Panc1 (cell line): ENCODE data around the gene TUBE1. TPM values are rescaled to one million over a fixed set of nuclear protein-coding genes. Genes with fewer than 3 reads are reported as not detected.

Source experiments
- ATAC-seq: fragments of 200-7000 bp; cut with Tn5 transposase; 2 replicates; pipeline ENCODE4 v1.9.1; 2020; ENCODE audit warnings: mild to moderate bottlenecking, moderate library complexity
- BruUV-seq: library from RNA; stranded (reverse); fragments of 400-500 nt; replicated peaks from 2 replicates; lab custom pipeline; 2021; lab: Mats Ljungman, UMichigan
- CTCF ChIA-PET: fragments of 300-600 bp; sonication (Branson Sonifier 250); formaldehyde crosslinking; loops from one replicate; lab custom pipeline; 2022; ENCODE audit warnings: antibody characterized with exemption; lab: Charles Lee
- POLR2A ChIA-PET: fragments of 300-600 bp; sonication (Branson Sonifier 250); formaldehyde crosslinking; loops from one replicate; lab custom pipeline; 2022; ENCODE audit warnings: antibody characterized with exemption; lab: Charles Lee
- DNase-seq: peaks from one replicate; pipeline ENCODE4 v3.0.0-alpha.2; 2010; ENCODE audit warnings: low read depth, low spot score
- H3K27ac ChIP-seq: 2 replicates; pipeline ENCODE4 v1.5.1; 2011; ENCODE audit warnings: mild to moderate bottlenecking, low read length, inconsistent platforms
- H3K27me3 ChIP-seq: fragments of 200-500 bp; sonication (Bioruptor generic); 2 replicates; pipeline ENCODE4 v1.6.0; 2014; ENCODE audit warnings: low read length, inconsistent platforms; ENCODE audit not compliant: control insufficient read depth, insufficient read depth
- H3K36me3 ChIP-seq: fragments of 200-500 bp; sonication (Bioruptor generic); 2 replicates; pipeline ENCODE4 v1.5.1; 2014; ENCODE audit warnings: inconsistent platforms, mild to moderate bottlenecking, low read length, moderate library complexity; ENCODE audit not compliant: control insufficient read depth, insufficient read depth
- H3K4me1 ChIP-seq: 2 replicates; pipeline ENCODE4 v1.5.1; 2011; ENCODE audit warnings: inconsistent platforms, mild to moderate bottlenecking, low read length, moderate library complexity; ENCODE audit not compliant: control insufficient read depth, insufficient read depth
- H3K4me3 ChIP-seq, 2 experiments: 2 replicates each; pipeline ENCODE4 v1.5.1; 2011 to 2012; ENCODE audit warnings: low read depth in 2 of 2, low read length in 2 of 2, mild to moderate bottlenecking in 2 of 2, inconsistent platforms in 1 of 2, moderate library complexity in 1 of 2
- H3K9me3 ChIP-seq: fragments of 200-500 bp; sonication (Bioruptor generic); 2 replicates; pipeline ENCODE4 v1.5.1; 2014; ENCODE audit warnings: low read depth, mild to moderate bottlenecking, inconsistent platforms, low read length, moderate library complexity; ENCODE audit not compliant: control insufficient read depth, insufficient read depth
- CTCF ChIP-seq: fragments of 450-650 bp; IDR thresholded peaks from 2 replicates; pipeline ENCODE4 v1.5.1; 2017; ENCODE audit warnings: mild to moderate bottlenecking
- POLR2AphosphoS5 ChIP-seq: IDR thresholded peaks from 2 replicates; pipeline ENCODE4 v1.6.1; 2012; ENCODE audit warnings: mild to moderate bottlenecking, low read depth, low read length, moderate library complexity
- SIN3A ChIP-seq: IDR thresholded peaks from 2 replicates; pipeline ENCODE4 v1.6.1; 2012; ENCODE audit warnings: low read depth, mild to moderate bottlenecking, low read length, moderate library complexity, borderline replicate concordance; ENCODE audit not compliant: insufficient read depth
- TCF7L2 ChIP-seq: IDR thresholded peaks from 2 replicates; pipeline ENCODE4 v1.6.1; 2011; ENCODE audit warnings: mild to moderate bottlenecking, low read depth, low read length, inconsistent platforms
- in situ Hi-C: cut with HindIII; loops from 2 replicates; pipeline ENCODE4 v1.10.0; 2016; ENCODE audit warnings: low sequenced_read_pairs, low pct_unique_long_range_greater_than_20kb
- intact Hi-C: fragments of 100-400 bp; cut with micrococcal nuclease; formaldehyde crosslinking; loops from one replicate; pipeline ENCODE4 v1.10.0; 2022; ENCODE audit not compliant: unreplicated experiment
- total RNA-seq: library from RNA; stranded (reverse); gene quantifications from one replicate; pipeline ENCODE4 v1.2.1, GENCODE V29; 2021; ENCODE audit not compliant: unreplicated experiment
- TF ChIP-seq, protein P1 (sequence below), 2 experiments: IDR thresholded peaks; 2 replicates each; pipeline ENCODE4 v1.6.1; 2011 to 2012; ENCODE audit warnings: low read depth in 2 of 2, control low read depth in 1 of 2, low read length in 1 of 2, mild to moderate bottlenecking in 1 of 2, moderate library complexity in 1 of 2; ENCODE audit not compliant: insufficient read depth in 1 of 2

Gene TUBE1
- total RNA-seq, 1 experiment from 2014 or later = 22.3 TPM

- intact Hi-C loops = no loop called here
- ChIA-PET CTCF (no interaction called here), POLR2A (no interaction called here)
- DNase-seq (no peak), ATAC-seq (no peak)
- no TSS peak for BruUV-seq
- no peaks in the 10 kb centered on the region for H3K36me3 ChIP-seq
- no peak overlapping the region for H3K27ac ChIP-seq
- no peaks in the 10 kb centered on the region for H3K9me3 ChIP-seq
- no peak for TF ChIP-seq POLR2AphosphoS5
- no peak for TF ChIP-seq SIN3A
- TF ChIP-seq, protein P1, sequence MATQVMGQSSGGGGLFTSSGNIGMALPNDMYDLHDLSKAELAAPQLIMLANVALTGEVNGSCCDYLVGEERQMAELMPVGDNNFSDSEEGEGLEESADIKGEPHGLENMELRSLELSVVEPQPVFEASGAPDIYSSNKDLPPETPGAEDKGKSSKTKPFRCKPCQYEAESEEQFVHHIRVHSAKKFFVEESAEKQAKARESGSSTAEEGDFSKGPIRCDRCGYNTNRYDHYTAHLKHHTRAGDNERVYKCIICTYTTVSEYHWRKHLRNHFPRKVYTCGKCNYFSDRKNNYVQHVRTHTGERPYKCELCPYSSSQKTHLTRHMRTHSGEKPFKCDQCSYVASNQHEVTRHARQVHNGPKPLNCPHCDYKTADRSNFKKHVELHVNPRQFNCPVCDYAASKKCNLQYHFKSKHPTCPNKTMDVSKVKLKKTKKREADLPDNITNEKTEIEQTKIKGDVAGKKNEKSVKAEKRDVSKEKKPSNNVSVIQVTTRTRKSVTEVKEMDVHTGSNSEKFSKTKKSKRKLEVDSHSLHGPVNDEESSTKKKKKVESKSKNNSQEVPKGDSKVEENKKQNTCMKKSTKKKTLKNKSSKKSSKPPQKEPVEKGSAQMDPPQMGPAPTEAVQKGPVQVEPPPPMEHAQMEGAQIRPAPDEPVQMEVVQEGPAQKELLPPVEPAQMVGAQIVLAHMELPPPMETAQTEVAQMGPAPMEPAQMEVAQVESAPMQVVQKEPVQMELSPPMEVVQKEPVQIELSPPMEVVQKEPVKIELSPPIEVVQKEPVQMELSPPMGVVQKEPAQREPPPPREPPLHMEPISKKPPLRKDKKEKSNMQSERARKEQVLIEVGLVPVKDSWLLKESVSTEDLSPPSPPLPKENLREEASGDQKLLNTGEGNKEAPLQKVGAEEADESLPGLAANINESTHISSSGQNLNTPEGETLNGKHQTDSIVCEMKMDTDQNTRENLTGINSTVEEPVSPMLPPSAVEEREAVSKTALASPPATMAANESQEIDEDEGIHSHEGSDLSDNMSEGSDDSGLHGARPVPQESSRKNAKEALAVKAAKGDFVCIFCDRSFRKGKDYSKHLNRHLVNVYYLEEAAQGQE (IDR thresholded peaks at IDR 0.05; ENCODE audit: insufficient read depth in 1 of 2, low read depth in 2 of 2, low read length in 1 of 2) = no peak
- TF ChIP-seq TCF7L2 = no peak
- TF ChIP-seq CTCF = no peak
- H3K4me3 ChIP-seq = no peak overlapping the region
- H3K4me1 ChIP-seq = no peaks in the 10 kb centered on the region
- in situ Hi-C loops = no loop called here
- no peaks in the 10 kb centered on the region for H3K27me3 ChIP-seq
Observed at GRCh38 chr6:112122756-112123155, 35.5 kb upstream of the TUBE1 start.

DNA sequence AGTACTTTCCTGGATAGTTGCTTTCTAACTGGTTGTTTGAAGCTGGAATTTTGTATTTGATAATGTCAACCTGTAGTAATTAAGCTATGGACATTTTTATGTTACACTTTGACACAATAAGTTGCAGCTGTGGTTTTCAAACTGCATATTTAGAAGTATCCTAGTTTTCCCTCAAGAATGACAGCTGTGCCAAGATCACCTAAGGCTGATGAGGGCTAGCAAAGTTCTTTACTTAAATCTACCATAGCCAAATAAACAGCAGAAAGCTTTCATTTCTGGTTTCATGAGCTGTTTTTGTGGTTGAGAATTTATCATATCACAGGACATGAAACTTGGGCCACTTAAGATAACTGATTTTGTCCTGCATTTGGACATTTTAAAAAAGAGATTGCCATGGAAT is 30.8 kb upstream of the TUBE1 start:
- Histone ChIP-seq H3K4me3 (no peak overlapping the region), H3K36me3 (no peaks in the 10 kb centered on the region), H3K4me1 (no peaks in the 10 kb centered on the region), H3K9me3 (no peaks in the 10 kb centered on the region), H3K27ac (no peak overlapping the region), H3K27me3 (no peaks in the 10 kb centered on the region)
- BruUV-seq = no TSS peak
- in situ Hi-C loops = no loop called here
- ChIA-PET POLR2A (no interaction called here), CTCF (no interaction called here)
- intact Hi-C loops = no loop called here
- no peak for DNase-seq
- ATAC-seq = no peak
- TF ChIP-seq CTCF = no peak
- TF ChIP-seq, protein P1 (IDR thresholded peaks at IDR 0.05; ENCODE audit: insufficient read depth in 1 of 2, low read depth in 2 of 2, low read length in 1 of 2) = no peak
- no peak for TF ChIP-seq TCF7L2
- TF ChIP-seq POLR2AphosphoS5 = no peak
- TF ChIP-seq SIN3A = no peak
